SK-N-SH treated with all-trans-retinoic acid at 6 μM for 48 hours (cell line): Measurements from ENCODE around the gene ZFHX2.

ENCODE experiments used
- PATZ1 ChIP-seq: fragments of 250-450 bp; sonication (Bioruptor Pico); IDR thresholded peaks from 2 replicates; pipeline ENCODE4 v1.8.0; 2020; ENCODE audit warnings: mild to moderate bottlenecking, moderate library complexity, borderline replicate concordance
- TOX ChIP-seq: fragments of 250-450 bp; sonication (Bioruptor Pico); IDR thresholded peaks from 2 replicates; pipeline ENCODE4 v1.8.0; 2021; ENCODE audit warnings: mild to moderate bottlenecking, moderate library complexity, borderline replicate concordance
- ZC3H10 ChIP-seq: fragments of 250-450 bp; sonication (Bioruptor Pico); IDR thresholded peaks from 2 replicates; pipeline ENCODE4 v1.5.1; 2021; ENCODE audit warnings: mild to moderate bottlenecking, moderate library complexity
- ZNF565 ChIP-seq: fragments of 450-650 bp; formaldehyde crosslinking; conservative IDR thresholded peaks from 2 replicates; pipeline ENCODE4 v1.5.0; 2020; ENCODE audit warnings: low read depth, mild to moderate bottlenecking, moderate library complexity

GRCh38 chr14:23482823-23483148 lies 68.8 kb downstream of the ZFHX2 start:
- TF ChIP-seq TOX (CRISPR knock-in tag) (no peak), ZC3H10 (no peak), PATZ1 (no peak), ZNF565 (CRISPR knock-in tag) (no peak)
